Fibroblast of skin of back (primary cell): ENCODE results near the gene GHRH. TPM values are rescaled to one million over a fixed set of nuclear protein-coding genes. Genes with fewer than 3 reads are reported as not detected.
A peak's percentile ranks its signal among the peaks of the same experiment; 100 is the strongest.

Experiments
- DNase-seq: peaks from one replicate; pipeline ENCODE4 v3.0.0-alpha.2; 2013
- polyA plus RNA-seq, 2 experiments: library from polyadenylated mRNA; unstranded; fragments of 120-200 nt; gene quantifications; one replicate each; pipeline ENCODE4 v1.2.1, GENCODE V29; 2013; ENCODE audit not compliant: insufficient read length in 2 of 2

The GHRH gene, protein sequence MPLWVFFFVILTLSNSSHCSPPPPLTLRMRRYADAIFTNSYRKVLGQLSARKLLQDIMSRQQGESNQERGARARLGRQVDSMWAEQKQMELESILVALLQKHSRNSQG
- not detected for polyA plus RNA-seq (2013, experiment 1 of 2; ENCODE audit: insufficient read length)
- not detected for polyA plus RNA-seq (2013, experiment 2 of 2; ENCODE audit: insufficient read length)

GRCh38 chr20:37261714-37262113 lies at the start of gene GHRH:
Gene GHRH (minus strand): TSS chr20:37261814. CDS start chr20:37256889, 4,925 bp downstream.
- no peak for DNase-seq

- no peak for DNase-seq
These were observed 49.3 kb upstream of the GHRH start for GRCh38 chr20:37310951-37311350.

GRCh38 chr20:37309936-37310590 lies 48.4 kb upstream of the GHRH start:
- no peak for DNase-seq

- DNase-seq, result no peak
These were observed 47.7 kb upstream of the GHRH start for GRCh38 chr20:37309290-37309689.

- no peak for DNase-seq
These were observed 46.8 kb upstream of the GHRH start for GRCh38 chr20:37308086-37309050.

GRCh38 chr20:37305839-37306238 lies 44.2 kb upstream of the GHRH start:
- DNase-seq, result no peak

DNA sequence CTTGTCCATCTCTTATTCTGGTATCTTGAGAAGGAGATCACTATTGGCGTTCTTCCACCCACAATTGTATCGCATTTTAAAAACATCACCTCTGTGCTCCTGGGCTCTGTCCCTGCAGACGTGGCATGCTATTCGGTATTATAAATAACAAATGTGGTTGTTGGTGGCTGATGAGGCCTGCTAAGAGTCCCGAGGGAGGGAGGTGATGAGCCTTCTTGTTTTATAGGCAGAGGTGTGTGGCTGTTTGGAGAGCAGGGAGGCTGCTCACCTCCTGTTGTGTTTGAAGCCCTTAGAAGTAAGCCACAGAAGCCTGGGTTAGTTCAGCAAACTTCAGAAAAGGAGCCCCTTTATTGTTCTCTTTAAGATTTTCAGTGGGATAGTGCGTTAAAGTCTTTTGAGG lies 43.5 kb upstream of the GHRH start:
- no peak for DNase-seq

- DNase-seq, result no peak
These were observed 42.0 kb upstream of the GHRH start for GRCh38 chr20:37303637-37304036.

DNA sequence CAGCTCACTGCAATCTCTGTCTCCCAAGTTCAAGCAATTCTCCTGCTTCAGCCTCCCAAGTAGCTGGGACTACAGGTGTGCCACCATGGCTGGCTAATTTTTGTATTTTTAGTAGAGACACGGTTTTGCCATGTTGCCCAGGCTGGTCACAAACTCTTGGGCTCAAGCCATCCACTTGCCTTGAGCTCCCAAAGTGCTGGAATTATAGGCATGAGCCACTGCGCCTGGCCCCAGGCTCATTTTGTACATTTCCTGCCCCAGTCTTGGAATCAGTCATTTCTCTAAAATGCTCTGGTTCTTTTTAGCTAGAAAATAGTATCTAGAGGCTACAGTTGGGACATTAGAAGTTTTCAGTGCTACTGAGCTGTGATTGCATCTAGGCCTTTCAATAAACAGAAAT lies 41.4 kb upstream of the GHRH start:
- DNase-seq, result no peak

DNA sequence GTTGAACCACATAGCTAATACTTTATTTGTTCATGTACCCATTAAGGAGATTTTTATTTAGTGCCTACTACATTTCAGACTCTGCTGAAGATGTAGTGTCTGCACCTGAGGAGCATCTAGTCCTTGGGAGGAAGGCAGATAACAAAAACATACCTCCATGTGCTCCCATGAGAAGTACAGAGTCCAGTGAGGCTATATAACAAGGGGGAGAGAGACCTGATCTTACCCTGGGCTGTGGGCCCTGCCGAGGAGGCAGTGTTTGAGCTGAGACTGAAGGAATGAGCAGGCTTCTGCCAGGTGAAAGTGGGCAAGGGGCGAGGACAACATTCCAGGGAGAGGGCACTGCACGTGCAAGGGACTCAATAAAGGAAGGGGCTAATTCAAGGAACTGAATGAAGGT lies 39.9 kb upstream of the GHRH start:
- DNase-seq, result no peak

DNA sequence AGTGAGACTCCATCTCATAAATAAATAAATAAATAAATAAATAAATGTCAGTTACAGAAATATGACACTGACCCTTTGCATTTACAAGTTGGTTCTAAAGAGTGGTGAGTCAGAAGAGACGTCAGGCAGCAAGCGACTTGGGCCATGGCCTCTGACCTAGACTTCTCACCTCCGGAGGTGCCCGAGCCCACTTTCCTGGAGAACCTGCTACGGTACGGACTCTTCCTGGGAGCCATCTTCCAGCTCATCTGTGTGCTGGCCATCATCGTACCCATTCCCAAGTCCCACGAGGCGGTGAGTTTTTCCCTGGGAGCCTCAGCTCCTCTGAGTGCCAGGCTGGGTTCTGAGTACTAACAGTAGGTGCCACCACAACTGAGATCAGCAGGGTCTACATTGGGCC lies 39.5 kb upstream of the GHRH start:
- no peak for DNase-seq

DNA sequence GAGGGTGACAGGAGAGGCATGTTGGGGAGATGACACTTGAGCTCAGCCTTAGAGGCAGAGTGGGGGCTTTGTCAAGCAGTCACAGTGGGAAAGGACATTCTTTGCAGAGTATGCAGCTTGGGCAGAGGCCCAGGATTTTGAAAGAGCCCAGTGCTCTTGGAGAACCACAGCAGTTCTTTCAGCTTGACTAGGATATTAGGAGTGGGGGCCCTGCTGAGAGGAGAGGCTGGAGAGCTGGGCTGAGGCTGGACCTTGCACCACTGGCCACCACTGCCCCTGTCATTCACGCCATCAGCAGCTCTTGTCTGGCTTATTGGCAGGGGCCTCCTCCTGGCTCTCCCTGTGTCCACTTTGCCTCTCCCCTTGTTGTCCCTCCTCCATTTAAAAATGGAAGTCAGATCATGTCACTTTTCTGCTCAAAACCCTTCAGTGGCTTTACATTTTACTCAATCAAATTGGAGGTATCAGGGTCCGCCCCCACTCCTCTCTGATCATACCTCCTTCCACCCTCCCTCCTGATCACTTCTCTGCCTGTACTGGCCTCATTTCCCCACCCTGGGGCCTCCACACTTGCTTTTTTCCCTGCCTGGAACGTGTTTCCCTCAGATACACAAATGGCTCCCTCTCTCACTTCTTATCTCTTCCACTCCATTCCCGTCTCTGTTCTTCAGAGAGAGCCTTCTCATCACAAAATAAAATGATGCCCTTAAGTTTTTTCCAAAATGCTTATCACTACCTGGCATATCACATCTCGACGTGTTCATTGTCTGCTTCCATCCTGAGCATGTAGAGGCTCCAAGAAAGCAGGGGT lies 38.3 kb upstream of the GHRH start:
- peak; percentile 56 for DNase-seq

DNA sequence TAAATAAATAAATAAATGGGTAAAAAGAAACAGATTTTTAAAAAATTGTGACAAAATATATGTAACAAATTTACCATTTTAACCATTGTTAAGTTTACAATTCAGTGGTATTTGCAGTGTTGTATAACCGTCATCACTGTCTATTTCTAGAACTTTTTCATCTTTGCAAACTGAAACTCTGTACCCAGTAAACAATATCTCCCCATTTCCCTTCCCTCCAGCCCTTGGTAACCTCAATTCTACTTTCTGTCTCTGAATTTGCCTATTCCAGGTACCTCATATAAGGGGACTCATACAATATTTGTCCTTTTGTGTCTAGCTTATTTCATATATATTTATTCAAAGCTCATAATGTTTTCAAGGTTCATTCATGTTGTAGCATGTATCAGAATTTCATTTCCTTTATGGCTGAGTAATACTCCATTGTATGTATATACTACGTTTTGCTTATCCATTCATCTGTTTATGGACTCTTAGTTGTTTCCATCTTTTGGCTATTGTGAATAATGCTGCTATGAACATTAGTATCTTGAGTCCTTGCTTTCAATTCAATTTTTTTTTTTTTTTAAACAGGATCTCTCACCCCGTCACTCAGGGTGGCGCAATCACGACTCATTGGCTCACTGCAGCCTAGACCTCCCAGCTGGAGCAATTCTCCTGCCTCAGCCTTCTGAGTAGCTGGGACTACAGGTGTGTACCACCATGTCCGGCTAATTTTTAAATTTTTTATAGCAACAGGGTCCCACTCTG lies 36.8 kb upstream of the GHRH start:
- DNase-seq, result peak; percentile 42

DNA sequence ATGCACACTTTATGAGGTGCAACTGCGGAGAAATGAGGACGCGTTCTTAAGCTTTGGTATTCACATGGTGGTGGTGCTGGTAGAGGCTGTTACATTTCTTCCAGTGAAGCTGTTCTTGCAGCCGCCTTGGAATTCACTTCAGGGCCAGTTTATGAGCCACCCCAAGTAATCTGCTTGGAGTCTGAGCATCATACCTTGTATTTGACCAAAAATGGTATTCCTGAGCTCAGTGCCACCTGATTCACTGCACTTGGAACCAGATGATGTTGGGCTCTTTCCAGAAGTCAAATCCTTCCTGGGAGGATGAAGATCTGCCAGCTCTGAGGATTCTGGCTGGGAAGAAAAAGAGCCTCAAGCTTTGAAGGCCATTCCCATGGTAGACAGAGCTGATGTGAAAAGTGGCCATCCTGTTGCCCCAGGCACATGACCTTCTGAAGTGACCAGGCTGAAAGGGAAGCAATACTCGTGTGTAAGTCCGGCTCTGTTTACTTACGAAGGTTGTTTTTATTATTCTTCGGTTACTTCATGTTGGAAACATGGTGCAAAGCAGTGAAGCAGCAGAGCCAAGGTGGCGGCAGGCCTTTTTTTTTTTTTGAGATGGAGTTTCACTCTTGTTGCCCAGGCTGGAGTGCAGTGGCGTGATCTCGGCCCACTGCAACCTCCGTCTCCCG lies 35.6 kb upstream of the GHRH start:
- DNase-seq, result peak; percentile 76

DNA sequence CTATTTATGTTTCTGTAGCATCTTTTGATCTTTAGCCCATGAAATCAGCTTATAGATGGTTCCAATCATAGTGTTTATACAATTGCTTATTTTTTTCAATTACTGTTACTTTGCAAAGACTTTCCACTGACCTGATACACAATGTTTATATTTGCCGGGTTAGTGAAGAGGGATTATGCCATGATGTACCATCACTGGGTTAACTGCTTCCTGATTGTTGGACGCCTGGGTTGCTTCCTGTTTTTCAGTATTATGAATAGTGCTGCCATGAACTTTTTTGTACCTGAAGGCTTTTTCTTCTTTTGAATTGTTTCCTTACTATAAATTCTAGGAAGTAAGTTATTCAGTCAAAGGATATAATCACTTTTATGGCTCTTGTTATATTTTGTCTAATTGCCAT lies 34.8 kb upstream of the GHRH start:
- no peak for DNase-seq

DNA sequence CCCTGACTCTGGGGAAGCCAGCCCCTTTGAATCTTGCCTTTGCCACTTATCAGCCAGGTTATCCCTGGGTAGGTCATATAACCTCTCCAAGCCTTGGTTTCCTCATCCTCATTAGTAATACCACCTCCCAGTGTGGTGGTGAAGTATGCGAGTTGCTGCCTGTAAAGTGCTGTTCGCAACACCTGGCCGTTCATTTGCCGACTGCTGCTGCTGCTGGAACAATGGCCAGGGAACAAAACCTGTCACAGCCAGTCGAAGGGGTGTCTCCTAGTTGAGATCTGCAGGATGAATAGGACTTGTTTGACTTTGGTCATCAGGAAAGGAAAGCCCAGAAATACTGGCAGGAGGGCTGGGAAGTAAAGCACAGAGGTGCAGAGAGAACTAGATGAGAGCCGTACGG lies 34.0 kb upstream of the GHRH start:
- DNase-seq, result no peak

- peak; percentile 98 for DNase-seq
These were observed 33.4 kb upstream of the GHRH start for GRCh38 chr20:37295001-37295400.

- no peak for DNase-seq
These were observed 32.8 kb upstream of the GHRH start for GRCh38 chr20:37294262-37294981.

- DNase-seq, result no peak
These were observed 31.8 kb upstream of the GHRH start for GRCh38 chr20:37293301-37293943.

- no peak for DNase-seq
These were observed 30.1 kb upstream of the GHRH start for GRCh38 chr20:37291724-37292126.
